GM21723 (cell line): ENCODE measurements around the gene GPR157.

Experiments used
- ATAC-seq: cut with Tn5 transposase; IDR thresholded peaks from one replicate; pipeline ENCODE4 v1.9.1; 2021; ENCODE audit warnings: mild to moderate bottlenecking, moderate library complexity; ENCODE audit not compliant: unreplicated experiment

GPR157 gene

GRCh38 chr1:9066945-9067807 lies 61.7 kb downstream of the GPR157 start:
- no peak for ATAC-seq

GRCh38 chr1:9065213-9065751 lies 63.6 kb downstream of the GPR157 start:
- no peak for ATAC-seq

GRCh38 chr1:9062846-9063245 lies 66.1 kb downstream of the GPR157 start:
- ATAC-seq, result no peak

- ATAC-seq, result no peak
Observed at GRCh38 chr1:9062021-9062471, 66.9 kb downstream of the GPR157 start.

- no peak for ATAC-seq
Observed at GRCh38 chr1:9061252-9061960, 67.5 kb downstream of the GPR157 start.

GRCh38 chr1:9059891-9060744 lies 68.8 kb downstream of the GPR157 start:
- ATAC-seq, result no peak

- ATAC-seq, result no peak
Observed at GRCh38 chr1:9058465-9058864, 70.4 kb downstream of the GPR157 start.

GRCh38 chr1:9057851-9058250 lies 71.1 kb downstream of the GPR157 start:
- no peak for ATAC-seq

- ATAC-seq, result no peak
Observed at GRCh38 chr1:9052272-9053049, 76.4 kb downstream of the GPR157 start.

GRCh38 chr1:9051379-9051778 lies 77.5 kb downstream of the GPR157 start:
- ATAC-seq, result no peak

GRCh38 chr1:9050803-9051202 lies 78.1 kb downstream of the GPR157 start:
- ATAC-seq, result no peak
